HEK293T (cell line): ENCODE results near the gene PLOD3.

Experiments
- BHLHE40 ChIP-seq: fragments of 450-650 bp; IDR thresholded peaks from 2 replicates; pipeline ENCODE4 v1.6.1; 2016; ENCODE audit warnings: mild to moderate bottlenecking, moderate library complexity, borderline replicate concordance
- SP1 ChIP-seq: fragments of 450-650 bp; IDR thresholded peaks from 2 replicates; pipeline ENCODE4 v1.6.1; 2017
- ZNF384 ChIP-seq: fragments of 450-650 bp; IDR thresholded peaks from 2 replicates; pipeline ENCODE4 v1.6.1; 2016

DNA sequence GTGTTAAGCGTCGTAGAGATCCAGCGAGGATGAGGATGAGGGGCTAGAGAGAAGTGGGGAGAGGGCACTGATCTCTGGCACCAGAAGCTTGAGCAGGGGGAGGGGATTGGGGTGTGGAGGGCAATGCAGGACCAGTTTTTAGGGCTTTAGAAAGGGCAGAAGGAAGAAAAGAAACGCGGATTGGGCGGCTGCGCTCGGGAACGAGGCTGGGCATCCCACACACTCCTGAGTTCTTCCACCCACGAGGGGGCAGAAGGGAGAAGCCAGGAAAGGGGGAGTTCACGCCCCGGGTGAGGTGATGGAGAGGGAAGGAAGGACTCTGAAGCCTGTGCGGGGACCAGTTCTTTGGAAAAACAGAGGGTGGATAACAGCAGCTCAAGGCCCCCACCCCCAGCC, 45.9 kb downstream of the PLOD3 start:
- no peak for TF ChIP-seq SP1
- no peak for TF ChIP-seq BHLHE40
- no peak for TF ChIP-seq ZNF384
